Measurements from ENCODE around the gene CNDP1.

DNA sequence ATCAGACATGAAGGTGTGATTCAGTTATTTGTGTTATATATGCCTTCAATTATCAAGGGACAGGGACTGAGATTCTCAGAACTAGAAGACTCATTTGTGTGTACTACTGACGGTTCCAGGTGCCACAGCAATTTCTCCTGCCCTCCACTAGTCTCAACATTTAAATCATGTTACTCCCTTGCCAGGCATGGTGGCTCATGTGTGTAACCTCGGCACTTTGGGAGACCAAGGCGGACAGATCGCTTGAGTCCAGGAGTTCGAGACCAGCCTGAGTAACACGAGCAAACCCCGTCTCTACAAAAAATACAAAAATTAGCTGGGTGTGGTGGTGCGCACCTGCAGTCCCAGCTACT, 37.0 kb upstream of the CNDP1 start:
- TF ChIP-seq, protein P1, sequence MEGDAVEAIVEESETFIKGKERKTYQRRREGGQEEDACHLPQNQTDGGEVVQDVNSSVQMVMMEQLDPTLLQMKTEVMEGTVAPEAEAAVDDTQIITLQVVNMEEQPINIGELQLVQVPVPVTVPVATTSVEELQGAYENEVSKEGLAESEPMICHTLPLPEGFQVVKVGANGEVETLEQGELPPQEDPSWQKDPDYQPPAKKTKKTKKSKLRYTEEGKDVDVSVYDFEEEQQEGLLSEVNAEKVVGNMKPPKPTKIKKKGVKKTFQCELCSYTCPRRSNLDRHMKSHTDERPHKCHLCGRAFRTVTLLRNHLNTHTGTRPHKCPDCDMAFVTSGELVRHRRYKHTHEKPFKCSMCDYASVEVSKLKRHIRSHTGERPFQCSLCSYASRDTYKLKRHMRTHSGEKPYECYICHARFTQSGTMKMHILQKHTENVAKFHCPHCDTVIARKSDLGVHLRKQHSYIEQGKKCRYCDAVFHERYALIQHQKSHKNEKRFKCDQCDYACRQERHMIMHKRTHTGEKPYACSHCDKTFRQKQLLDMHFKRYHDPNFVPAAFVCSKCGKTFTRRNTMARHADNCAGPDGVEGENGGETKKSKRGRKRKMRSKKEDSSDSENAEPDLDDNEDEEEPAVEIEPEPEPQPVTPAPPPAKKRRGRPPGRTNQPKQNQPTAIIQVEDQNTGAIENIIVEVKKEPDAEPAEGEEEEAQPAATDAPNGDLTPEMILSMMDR (IDR thresholded peaks at IDR 0.05) = no peak
- TF ChIP-seq EP300 (IDR thresholded peaks at IDR 0.05) = no peak
- no peak for TF ChIP-seq POLR2A (IDR thresholded peaks at IDR 0.05)
